ENCODE measurements around the gene PSTPIP1.

DNA sequence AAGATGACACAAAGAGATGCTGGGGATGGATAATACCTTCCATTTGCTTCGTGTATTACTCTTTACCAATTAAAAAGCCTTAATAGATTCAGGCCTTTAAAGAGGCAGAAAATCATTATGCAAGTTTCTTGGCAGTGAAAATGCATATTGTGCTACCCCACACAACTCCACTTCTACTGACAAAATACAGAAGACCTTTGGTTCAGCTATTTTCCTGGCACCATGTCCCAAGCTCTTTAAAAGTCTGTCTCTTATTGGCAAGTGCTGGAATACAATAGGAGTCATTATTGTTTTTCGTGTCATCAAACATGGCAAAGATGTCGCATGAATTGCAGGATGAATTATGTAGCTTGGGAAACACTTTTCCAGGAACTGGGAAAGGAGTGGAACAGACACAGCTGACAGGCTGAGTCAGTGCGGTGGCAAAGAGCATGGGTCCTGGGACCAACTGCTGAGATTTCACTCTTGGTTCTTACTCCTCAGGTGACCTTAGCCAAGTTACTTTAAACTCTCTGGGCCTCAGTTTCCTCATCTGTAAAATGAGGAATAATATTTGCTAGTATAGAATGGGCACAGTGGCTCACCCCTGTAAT is 81.5 kb downstream of the PSTPIP1 start:
- TF ChIP-seq ZNF274 (IDR thresholded peaks at IDR 0.05; ENCODE audit: low read depth, low read length) (no peak), YY1 (IDR thresholded peaks at IDR 0.05; ENCODE audit: insufficient read depth, insufficient read length) (no peak), SUZ12 (IDR thresholded peaks at IDR 0.05; ENCODE audit: extremely low read depth, insufficient read depth, insufficient read length) (no peak)

Data from NT2/D1 (cell line).